Kidney (tissue), 14 donors: Measurements from ENCODE around the gene TRAF3. TPM values are rescaled to one million over a fixed set of nuclear protein-coding genes. Genes with fewer than 3 reads are reported as not detected.

Experiments used
- DNase-seq, 5 donors: peaks; one replicate each; pipeline ENCODE4 v3.0.0-alpha.2; 2013 to 2020
- FAIRE-seq: peaks from 2 replicates; lab custom pipeline; 2012; peaks lifted over from hg19 to GRCh38; lab: Jason Lieb, UNC
- H3K27ac ChIP-seq, 2 donors: one replicate each; pipeline ENCODE4 v1.7.0; 2013; ENCODE audit warnings: low read depth in 2 of 2, low read length in 2 of 2, inconsistent platforms in 1 of 2
- H3K27me3 ChIP-seq: one replicate; pipeline ENCODE4 v1.7.1; 2013; ENCODE audit warnings: low read length, inconsistent platforms; ENCODE audit not compliant: control insufficient read depth, insufficient read depth
- H3K36me3 ChIP-seq, 3 donors: one replicate each; pipeline versions ENCODE4 v1.7.0 to v1.7.1; 2013; ENCODE audit warnings: low read length in 3 of 3, control low read depth in 1 of 3, inconsistent platforms in 1 of 3; ENCODE audit not compliant: insufficient read depth in 3 of 3, control insufficient read depth in 2 of 3
- H3K4me1 ChIP-seq, 3 donors: one replicate each; pipeline versions ENCODE4 v1.7.0 to v1.7.1; 2013; ENCODE audit warnings: low read length in 3 of 3, inconsistent platforms in 1 of 3, low read depth in 1 of 3; ENCODE audit not compliant: control insufficient read depth in 2 of 3, insufficient read depth in 2 of 3
- H3K4me3 ChIP-seq, 3 donors: one replicate each; pipeline versions ENCODE4 v1.7.0 to v1.8.1; 2013; ENCODE audit warnings: low read length in 3 of 3, control low read depth in 1 of 3, inconsistent platforms in 1 of 3
- H3K9ac ChIP-seq, 3 donors: one replicate each; pipeline versions ENCODE4 v1.7.0 to v1.7.1; 2013; ENCODE audit warnings: low read length in 3 of 3, control low read depth in 1 of 3, inconsistent platforms in 1 of 3
- H3K9me3 ChIP-seq, 3 donors: one replicate each; pipeline versions ENCODE4 v1.7.0 to v1.7.1; 2013; ENCODE audit warnings: low read length in 3 of 3, control low read depth in 1 of 3, inconsistent platforms in 1 of 3; ENCODE audit not compliant: control insufficient read depth in 2 of 3, insufficient read depth in 1 of 3
- CTCF ChIP-seq: IDR thresholded peaks from 3 replicates; pipeline ENCODE4 v1.5.1; 2012; ENCODE audit warnings: mild to moderate bottlenecking, moderate library complexity, borderline replicate concordance; ENCODE audit not compliant: insufficient read depth; ENCODE audit errors: extremely low read depth
- intact Hi-C: fragments of 100-400 bp; cut with DNase I; formaldehyde crosslinking; loops from one replicate; pipeline ENCODE4 v1.11.1; 2022
- polyA plus RNA-seq: library from polyadenylated mRNA; stranded (reverse); fragments of 350-450 nt; fragmentation: Illumina TruSeq; extraction: RNeasy Lipid Tissue Mini Kit (QIAGEN cat#74804); gene quantifications from one replicate; pipeline ENCODE4 v1.2.3, GENCODE V29; 2014; ENCODE audit warnings: low read depth, low replicate concordance; ENCODE audit not compliant: insufficient read depth
- total RNA-seq: library from RNA; stranded (reverse); fragmentation: NEBNext Ultra II Directional; extraction: Animal tissue kit (Norgen Biotek cat#: 25700); gene quantifications from one replicate; pipeline ENCODE4 v1.2.1, GENCODE V29; 2021
- donor health status: control.
- donor health status: control.
- donor health status: control.
- donor health status: control.
- donor health status: control.
- donor health status: DM: yes; HTN: yes; CAD: no.
- donor health status: Normal renal cell carcinoma (clear cell type).

The TRAF3 gene
- total and polyA plus RNA-seq, 2 donors from 2014 or later = 5.2 to 35.4 TPM

- intact Hi-C loops = no loop called here
- Histone ChIP-seq H3K36me3 (no peaks in the 10 kb centered on the region), H3K9me3 (no peaks in the 10 kb centered on the region), H3K4me1 (no peaks in the 10 kb centered on the region), H3K9ac (no peak overlapping the region), H3K27me3 (no peaks in the 10 kb centered on the region), H3K4me3 (no peak overlapping the region), H3K27ac (no peak overlapping the region)
- TF ChIP-seq CTCF = no peak
- no peak for DNase-seq
- no peak for FAIRE-seq
Observed at GRCh38 chr14:102805371-102805891, 28.2 kb downstream of the TRAF3 start.

- Histone ChIP-seq H3K4me1 (no peaks in the 10 kb centered on the region), H3K9me3 (no peaks in the 10 kb centered on the region), H3K9ac (no peak overlapping the region), H3K27me3 (no peaks in the 10 kb centered on the region), H3K4me3 (no peak overlapping the region), H3K36me3 (no peaks in the 10 kb centered on the region), H3K27ac (no peak overlapping the region)
- TF ChIP-seq CTCF = no peak
- no peak for FAIRE-seq
- intact Hi-C loops = no loop called here
- DNase-seq = no peak
Observed at GRCh38 chr14:102805941-102806340, 28.7 kb downstream of the TRAF3 start.

- Histone ChIP-seq H3K4me1 (no peaks in the 10 kb centered on the region), H3K4me3 (no peak overlapping the region), H3K27me3 (no peaks in the 10 kb centered on the region), H3K27ac (no peak overlapping the region), H3K9ac (no peak overlapping the region), H3K9me3 (no peaks in the 10 kb centered on the region), H3K36me3 (no peaks in the 10 kb centered on the region)
- intact Hi-C loops = no loop called here
- no peak for TF ChIP-seq CTCF
- DNase-seq (no peak), FAIRE-seq (no peak)
Observed at GRCh38 chr14:102806447-102806846, 29.2 kb downstream of the TRAF3 start.

- Histone ChIP-seq H3K4me3 (no peak overlapping the region), H3K36me3 (no peaks in the 10 kb centered on the region), H3K9ac (no peak overlapping the region), H3K4me1 (no peaks in the 10 kb centered on the region), H3K27ac (no peak overlapping the region), H3K27me3 (no peaks in the 10 kb centered on the region), H3K9me3 (no peaks in the 10 kb centered on the region)
- no peak for TF ChIP-seq CTCF
- intact Hi-C loops = no loop called here
- FAIRE-seq (no peak), DNase-seq (no peak)
Observed at GRCh38 chr14:102807013-102807406, 29.8 kb downstream of the TRAF3 start.
